Measurements from ENCODE around the gene XYLT1. TPM values are rescaled to one million over a fixed set of nuclear protein-coding genes. Genes with fewer than 3 reads are reported as not detected.
A peak's percentile ranks its signal among the peaks of the same experiment; 100 is the strongest.

Gene XYLT1
- total RNA-seq, 2 donors from 2014 or later, result 8.4 to 22.5 TPM

GRCh38 chr16:17369421-17370222, 101.1 kb downstream of the XYLT1 start:
- intact Hi-C loops (cut with DNase I), result no loop called here
- DNase-seq (peak; percentile 63), ATAC-seq (peak; percentile 74 to 79)

GRCh38 chr16:17368951-17369350, 101.8 kb downstream of the XYLT1 start:
- no peak for ATAC-seq
- intact Hi-C loops (cut with DNase I), result no loop called here
- DNase-seq, result no peak

- intact Hi-C loops (cut with DNase I), result no loop called here
- ATAC-seq (no peak), DNase-seq (no peak)
These were observed 102.3 kb downstream of the XYLT1 start for GRCh38 chr16:17368446-17368845.

GRCh38 chr16:17367923-17368322, 102.8 kb downstream of the XYLT1 start:
- ATAC-seq, result peak in 1 of 2 donors; percentile 4
- intact Hi-C loops (cut with DNase I), result no loop called here
- no peak for DNase-seq

- no peak for DNase-seq
- ATAC-seq, result no peak
- intact Hi-C loops (cut with DNase I), result no loop called here
These were observed 103.7 kb downstream of the XYLT1 start for GRCh38 chr16:17367036-17367435.

- ATAC-seq, result no peak
- no peak for DNase-seq
- intact Hi-C loops (cut with DNase I), result no loop called here
These were observed 104.3 kb downstream of the XYLT1 start for GRCh38 chr16:17366299-17366961.

- intact Hi-C loops (cut with DNase I), result no loop called here
- DNase-seq (no peak), ATAC-seq (no peak)
These were observed 105.0 kb downstream of the XYLT1 start for GRCh38 chr16:17365591-17366298.

- ATAC-seq (no peak), DNase-seq (no peak)
- intact Hi-C loops (cut with DNase I), result no loop called here
These were observed 105.6 kb downstream of the XYLT1 start for GRCh38 chr16:17365211-17365541.

- DNase-seq (no peak), ATAC-seq (peak; percentile 17)
- intact Hi-C loops (cut with DNase I), result no loop called here
These were observed 106.2 kb downstream of the XYLT1 start for GRCh38 chr16:17364319-17365210.

- DNase-seq (no peak), ATAC-seq (no peak)
- intact Hi-C loops (cut with DNase I), result no loop called here
These were observed 107.8 kb downstream of the XYLT1 start for GRCh38 chr16:17362946-17363345.

- intact Hi-C loops (cut with DNase I), result no loop called here
- DNase-seq, result no peak
- no peak for ATAC-seq
These were observed 108.6 kb downstream of the XYLT1 start for GRCh38 chr16:17362183-17362582.

GRCh38 chr16:17360693-17361122, 110.1 kb downstream of the XYLT1 start:
- no peak for DNase-seq
- peak in 1 of 2 donors; percentile 39 for ATAC-seq
- intact Hi-C loops (cut with DNase I), result no loop called here

- intact Hi-C loops (cut with DNase I), result no loop called here
- ATAC-seq (peak; percentile 39 to 70), DNase-seq (no peak)
These were observed 110.9 kb downstream of the XYLT1 start for GRCh38 chr16:17359788-17360390.

GRCh38 chr16:17358846-17359245, 111.9 kb downstream of the XYLT1 start:
- DNase-seq (no peak), ATAC-seq (peak; percentile 38 to 48)
- intact Hi-C loops (cut with DNase I), result no loop called here

GRCh38 chr16:17358355-17358754, 112.4 kb downstream of the XYLT1 start:
- DNase-seq, result no peak
- no peak for ATAC-seq
- intact Hi-C loops (cut with DNase I), result no loop called here

GRCh38 chr16:17357307-17358062, 113.3 kb downstream of the XYLT1 start:
- ATAC-seq (no peak), DNase-seq (no peak)
- intact Hi-C loops (cut with DNase I), result no loop called here

- intact Hi-C loops (cut with DNase I), result no loop called here
- ATAC-seq (no peak), DNase-seq (no peak)
These were observed 114.4 kb downstream of the XYLT1 start for GRCh38 chr16:17356243-17356933.

GRCh38 chr16:17354685-17355084, 116.1 kb downstream of the XYLT1 start:
- ATAC-seq (no peak), DNase-seq (no peak)
- intact Hi-C loops (cut with DNase I), result no loop called here

Data from left cardiac atrium (tissue), 4 donors.